Adrenal gland (tissue), 12 donors: ENCODE data around the gene FYB1. TPM values are rescaled to one million over a fixed set of nuclear protein-coding genes. Genes with fewer than 3 reads are reported as not detected.

Experiments used
- DNase-seq, 7 donors: peaks; one replicate each; pipeline ENCODE4 v3.0.0-alpha.2; 2019 to 2020
- H3K27ac ChIP-seq, 5 donors: fragments of 200-600 bp; sonication (generic) in 4 of 5; 1 replicate in 3 of 5; 2 replicates in 2 of 5; pipeline versions ENCODE4 v1.5.1 to v1.8.0; 2016 to 2020; ENCODE audit warnings: mild to moderate bottlenecking in 1 of 5
- H3K27me3 ChIP-seq: fragments of 200-600 bp; 2 replicates; pipeline ENCODE4 v1.8.0; 2021
- H3K36me3 ChIP-seq, 2 donors: fragments of 200-600 bp; replicated peaks in 1 of 2; 1 replicate in 1 of 2; 2 replicates in 1 of 2; pipeline versions ENCODE4 v1.5.1 to v1.8.0; 2018 to 2022
- H3K4me1 ChIP-seq, 2 donors: fragments of 200-600 bp; replicated peaks in 1 of 2; 1 replicate in 1 of 2; 2 replicates in 1 of 2; pipeline versions ENCODE4 v1.5.1 to v1.8.0; 2018 to 2021
- H3K4me3 ChIP-seq, 4 donors: fragments of 200-600 bp; sonication (generic) in 3 of 4; one replicate each; pipeline ENCODE4 v1.5.1; 2016 to 2018
- H3K9me3 ChIP-seq, 3 donors: fragments of 200-600 bp; sonication (generic) in 1 of 3; replicated peaks in 1 of 3; 1 replicate in 2 of 3; 2 replicates in 1 of 3; pipeline versions ENCODE4 v1.5.1 to v1.8.0; 2016 to 2021
- POLR2A ChIP-seq, 2 donors: fragments of 450-650 bp; IDR thresholded peaks; one replicate each; pipeline ENCODE4 v1.6.1; 2017; ENCODE audit warnings: antibody characterized with exemption in 2 of 2, mild to moderate bottlenecking in 2 of 2, moderate library complexity in 1 of 2
- WGBS, 4 donors: extraction: QIAGEN DNeasy Blood & Tissue Kit in 2 of 4; methylation state at CpG; one replicate each; pipeline versions ENCODE4 v1.1.5 to v1.1.7; 2013 to 2017; 5-methylcytosine and 5-hydroxymethylcytosine counted together
- intact Hi-C, 2 donors: fragments of 100-400 bp; cut with DNase I; formaldehyde crosslinking; loops; one replicate each; pipeline versions ENCODE4 v1.14.1 to v1.15.0; 2022 to 2023
- polyA plus RNA-seq, 3 donors: library from polyadenylated mRNA; stranded (reverse); fragments of 200-250 nt in 2 of 3; fragments of 350-450 nt in 1 of 3; fragmentation: Illumina TruSeq in 1 of 3; extraction: RNeasy Lipid Tissue Mini Kit (QIAGEN cat#74804) in 1 of 3; gene quantifications; one replicate each; pipeline ENCODE4 v1.2.3, GENCODE V29; 2013 to 2014
- total RNA-seq, 9 donors: library from RNA; depleted of rRNA in 4 of 9; stranded (reverse); fragments of >200 nt in 4 of 9; fragments of 120-200 nt in 1 of 9; fragmentation: NEBNext Ultra II Directional in 1 of 9; extraction: Animal tissue kit (Norgen Biotek cat#: 25700) in 1 of 9; gene quantifications; one replicate each; pipeline versions ENCODE4 v1.1.0 to v1.2.4, GENCODE V29; 2013 to 2023
- TF ChIP-seq, protein P1 (sequence below), 6 experiments: fragments of 450-650 bp in 4 of 6; fragments of 200-600 bp in 2 of 6; sonication (generic) in 1 of 6; IDR thresholded peaks; 1 replicate in 5 of 6; 2 replicates in 1 of 6; pipeline versions ENCODE4 v1.5.1 to v1.8.0; 2016 to 2021; ENCODE audit warnings: antibody characterized with exemption in 6 of 6, mild to moderate bottlenecking in 2 of 6, moderate library complexity in 1 of 6
- donor health status: healthy with polysubstance abuse.
- donor health status: Bipolar disorder and iron deficiency.
- donor health status: DM: yes; HTN: yes; CAD: no.
- donor health status: DM: no; HTN: no; CAD: no.
- donor health status: DM: no; HTN: no; CAD: no.
- donor health status: DM: yes; HTN: yes; CAD: no.

The FYB1 gene
- total and polyA plus RNA-seq, 12 donors, result 1.6 to 29.8 (median 13.6) TPM

DNA sequence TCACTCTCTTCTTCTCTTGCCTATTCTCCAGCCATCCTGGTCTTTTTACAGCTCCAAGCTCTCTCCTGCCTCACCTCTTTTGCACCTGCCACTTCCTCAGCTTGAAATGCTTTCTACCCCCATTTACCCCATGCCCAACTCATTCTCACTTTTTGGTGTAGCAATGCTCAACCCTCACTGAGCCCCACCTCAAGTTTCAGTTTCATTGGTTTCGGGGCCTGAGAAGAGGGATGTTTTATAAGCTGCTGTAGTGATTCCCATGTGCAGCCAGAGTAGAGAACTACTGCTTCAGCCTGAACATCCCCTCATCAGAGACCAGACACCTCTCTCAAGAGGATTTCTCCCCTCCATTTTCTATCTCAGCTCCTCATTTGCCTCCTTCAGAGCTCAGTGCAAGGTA lies 45.2 kb upstream of the FYB1 start:
- TF ChIP-seq, protein P1, sequence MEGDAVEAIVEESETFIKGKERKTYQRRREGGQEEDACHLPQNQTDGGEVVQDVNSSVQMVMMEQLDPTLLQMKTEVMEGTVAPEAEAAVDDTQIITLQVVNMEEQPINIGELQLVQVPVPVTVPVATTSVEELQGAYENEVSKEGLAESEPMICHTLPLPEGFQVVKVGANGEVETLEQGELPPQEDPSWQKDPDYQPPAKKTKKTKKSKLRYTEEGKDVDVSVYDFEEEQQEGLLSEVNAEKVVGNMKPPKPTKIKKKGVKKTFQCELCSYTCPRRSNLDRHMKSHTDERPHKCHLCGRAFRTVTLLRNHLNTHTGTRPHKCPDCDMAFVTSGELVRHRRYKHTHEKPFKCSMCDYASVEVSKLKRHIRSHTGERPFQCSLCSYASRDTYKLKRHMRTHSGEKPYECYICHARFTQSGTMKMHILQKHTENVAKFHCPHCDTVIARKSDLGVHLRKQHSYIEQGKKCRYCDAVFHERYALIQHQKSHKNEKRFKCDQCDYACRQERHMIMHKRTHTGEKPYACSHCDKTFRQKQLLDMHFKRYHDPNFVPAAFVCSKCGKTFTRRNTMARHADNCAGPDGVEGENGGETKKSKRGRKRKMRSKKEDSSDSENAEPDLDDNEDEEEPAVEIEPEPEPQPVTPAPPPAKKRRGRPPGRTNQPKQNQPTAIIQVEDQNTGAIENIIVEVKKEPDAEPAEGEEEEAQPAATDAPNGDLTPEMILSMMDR (IDR thresholded peaks at IDR 0.05), result no peak
- no peak for TF ChIP-seq POLR2A (IDR thresholded peaks at IDR 0.05)
- Histone ChIP-seq H3K4me3 (no peak overlapping the region), H3K36me3 (no peaks in the 10 kb centered on the region), H3K4me1 (no peaks in the 10 kb centered on the region), H3K9me3 (no peaks in the 10 kb centered on the region), H3K27me3 (no peaks in the 10 kb centered on the region), H3K27ac (no peak overlapping the region)
- DNase-seq, result no peak
- intact Hi-C loops, result no loop called here
- 77 to 87% (median 80%) methylated on average over 1 of the region's 1 CpG for WGBS, 4 donors

DNA sequence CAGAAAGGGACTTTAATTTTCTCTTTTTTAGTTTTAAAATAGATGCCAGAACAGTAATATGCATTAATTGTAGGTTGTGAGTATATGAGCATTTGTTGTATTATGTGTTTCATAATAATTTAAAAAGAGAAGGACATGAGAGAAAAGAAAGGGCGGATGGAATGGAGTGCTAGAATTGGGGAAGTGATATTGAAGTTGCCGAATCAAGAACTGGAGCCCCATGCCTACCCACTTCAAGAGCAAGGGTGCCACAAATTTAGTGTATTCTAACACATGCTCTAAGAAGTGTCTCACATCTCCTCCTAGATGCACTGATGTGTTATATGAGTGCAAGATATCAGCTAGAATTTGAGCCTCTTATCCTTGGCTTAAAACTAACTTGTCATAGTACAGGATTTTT lies 43.6 kb upstream of the FYB1 start:
- intact Hi-C loops, result no loop called here
- TF ChIP-seq, protein P1 (IDR thresholded peaks at IDR 0.05), result no peak
- TF ChIP-seq POLR2A (IDR thresholded peaks at IDR 0.05), result no peak
- no peak overlapping the region for H3K4me3 ChIP-seq
- H3K9me3 ChIP-seq, result no peaks in the 10 kb centered on the region
- H3K27me3 ChIP-seq, result no peaks in the 10 kb centered on the region
- no peaks in the 10 kb centered on the region for H3K4me1 ChIP-seq
- H3K27ac ChIP-seq, result no peak overlapping the region
- DNase-seq, result no peak
- no peaks in the 10 kb centered on the region for H3K36me3 ChIP-seq
- 73 to 77% (median 73%) methylated on average over 2 of the region's 2 CpGs for WGBS, 4 donors

DNA sequence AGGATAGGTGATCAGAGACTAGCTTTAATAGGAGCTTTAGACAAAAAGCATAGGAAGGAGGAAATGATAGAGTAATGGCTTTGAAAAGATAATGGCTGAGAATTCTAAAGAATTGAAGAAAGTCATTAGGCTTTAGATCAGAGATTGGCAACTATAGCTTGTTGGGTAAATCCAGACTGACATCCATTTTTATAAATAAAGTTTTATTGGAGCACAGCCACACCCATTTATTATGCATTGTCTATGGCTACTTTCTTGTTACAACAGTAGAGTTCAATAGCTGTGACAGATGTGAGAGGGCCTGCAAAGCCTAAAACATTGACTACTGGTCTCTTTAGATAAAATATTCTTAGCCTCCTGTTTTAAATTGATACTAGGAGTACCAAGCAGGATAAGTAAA lies 40.7 kb upstream of the FYB1 start:
- no peak overlapping the region for H3K4me3 ChIP-seq
- H3K36me3 ChIP-seq, result no peaks in the 10 kb centered on the region
- no peaks in the 10 kb centered on the region for H3K4me1 ChIP-seq
- H3K27ac ChIP-seq, result no peak overlapping the region
- TF ChIP-seq, protein P1 (IDR thresholded peaks at IDR 0.05), result no peak
- TF ChIP-seq POLR2A (IDR thresholded peaks at IDR 0.05), result no peak
- no peaks in the 10 kb centered on the region for H3K27me3 ChIP-seq
- no peak for DNase-seq
- no peaks in the 10 kb centered on the region for H3K9me3 ChIP-seq
- intact Hi-C loops, result no loop called here

DNA sequence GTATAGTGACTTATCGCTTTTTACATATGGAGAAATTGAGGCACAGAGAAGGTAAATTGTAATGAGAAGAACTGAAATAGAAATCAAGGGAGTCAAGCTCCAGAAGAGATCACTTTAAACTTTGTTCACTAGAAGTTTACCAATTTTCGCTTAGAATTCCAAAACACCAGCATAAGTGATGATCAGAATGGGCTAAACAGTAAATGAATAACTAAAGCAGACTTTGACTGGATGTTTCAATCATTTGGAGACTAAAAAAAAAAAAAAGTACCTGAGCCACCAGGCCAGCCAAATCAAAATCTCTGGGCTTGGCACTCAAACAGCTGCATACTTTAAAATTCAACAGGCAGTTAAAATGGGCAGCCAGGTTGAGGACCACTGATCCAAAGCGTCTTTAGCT lies 38.2 kb upstream of the FYB1 start:
- H3K4me3 ChIP-seq, result no peak overlapping the region
- no peak overlapping the region for H3K27ac ChIP-seq
- no peaks in the 10 kb centered on the region for H3K4me1 ChIP-seq
- intact Hi-C loops, result no loop called here
- no peaks in the 10 kb centered on the region for H3K9me3 ChIP-seq
- H3K27me3 ChIP-seq, result no peaks in the 10 kb centered on the region
- TF ChIP-seq, protein P1 (IDR thresholded peaks at IDR 0.05), result no peak
- no peak for TF ChIP-seq POLR2A (IDR thresholded peaks at IDR 0.05)
- H3K36me3 ChIP-seq, result no peaks in the 10 kb centered on the region
- DNase-seq, result no peak
- WGBS, 4 donors, result 80 to 91% (median 87%) methylated on average over 3 of the region's 3 CpGs
